Mesenchymal stem cell (in vitro differentiated cells and primary cell): Measurements from ENCODE around the gene CDA.

Source experiments
- DNase-seq: peaks from one replicate; pipeline ENCODE4 v3.0.0-alpha.2; 2013
- H2AFZ ChIP-seq: one replicate; pipeline ENCODE4 v1.6.1; 2013; ENCODE audit warnings: low read depth, mild to moderate bottlenecking, control low read depth, inconsistent platforms, low read length, moderate library complexity
- H2AK5ac ChIP-seq: 2 replicates; pipeline ENCODE4 v1.6.1; 2013; ENCODE audit warnings: low read length, moderate library complexity, mild to moderate bottlenecking, inconsistent platforms; ENCODE audit not compliant: severe bottlenecking
- H2BK120ac ChIP-seq: one replicate; pipeline ENCODE4 v1.6.1; 2013; ENCODE audit warnings: low read depth, mild to moderate bottlenecking, inconsistent platforms, low read length, moderate library complexity
- H2BK12ac ChIP-seq, 2 experiments: one replicate each; pipeline ENCODE4 v1.6.1; 2013; ENCODE audit warnings: inconsistent platforms in 2 of 2, low read length in 2 of 2, mild to moderate bottlenecking in 2 of 2, moderate library complexity in 2 of 2, control low read depth in 1 of 2
- H2BK15ac ChIP-seq: one replicate; pipeline ENCODE4 v1.6.1; 2013; ENCODE audit warnings: mild to moderate bottlenecking, low read depth, inconsistent platforms; ENCODE audit not compliant: poor library complexity, severe bottlenecking
- H2BK5ac ChIP-seq: 2 replicates; pipeline ENCODE4 v1.6.1; 2013; ENCODE audit warnings: low read depth, mild to moderate bottlenecking, low read length, control low read depth, inconsistent platforms; ENCODE audit not compliant: poor library complexity, severe bottlenecking
- H3K14ac ChIP-seq, 2 experiments: one replicate each; pipeline ENCODE4 v1.6.1; 2013; ENCODE audit warnings: inconsistent platforms in 2 of 2, low read length in 2 of 2, control low read depth in 1 of 2, mild to moderate bottlenecking in 1 of 2, moderate library complexity in 1 of 2
- H3K18ac ChIP-seq, 2 experiments: one replicate each; pipeline ENCODE4 v1.6.1; 2013; ENCODE audit warnings: inconsistent platforms in 2 of 2, low read length in 2 of 2, control low read depth in 1 of 2, low read depth in 1 of 2, mild to moderate bottlenecking in 1 of 2
- H3K23ac ChIP-seq, 2 experiments: one replicate each; pipeline ENCODE4 v1.6.1; 2013; ENCODE audit warnings: inconsistent platforms in 2 of 2, low read length in 2 of 2, mild to moderate bottlenecking in 2 of 2, moderate library complexity in 2 of 2, control low read depth in 1 of 2
- H3K27ac ChIP-seq: 2 replicates; pipeline ENCODE4 v1.5.1; 2013; ENCODE audit warnings: mild to moderate bottlenecking, moderate library complexity, low read length, control low read depth, inconsistent platforms; ENCODE audit not compliant: poor library complexity, severe bottlenecking
- H3K27me3 ChIP-seq, 2 experiments: 2 replicates each; pipeline versions ENCODE4 v1.6.1 to v1.7.0; 2013; ENCODE audit warnings: low read length in 2 of 2, mild to moderate bottlenecking in 2 of 2, moderate library complexity in 2 of 2, control low read depth in 1 of 2, inconsistent platforms in 1 of 2; ENCODE audit not compliant: control insufficient read depth in 1 of 2, insufficient read depth in 1 of 2
- H3K36me3 ChIP-seq, 2 experiments: 2 replicates each; pipeline versions ENCODE4 v1.6.1 to v1.7.0; 2013; ENCODE audit warnings: low read length in 2 of 2, control low read depth in 1 of 2, inconsistent platforms in 1 of 2, low read depth in 1 of 2, mild to moderate bottlenecking in 1 of 2; ENCODE audit not compliant: insufficient read depth in 2 of 2, control insufficient read depth in 1 of 2
- H3K4ac ChIP-seq, 2 experiments: one replicate each; pipeline ENCODE4 v1.6.1; 2013; ENCODE audit warnings: inconsistent platforms in 2 of 2, low read length in 2 of 2, mild to moderate bottlenecking in 2 of 2, moderate library complexity in 2 of 2, control low read depth in 1 of 2, low read depth in 1 of 2
- H3K4me1 ChIP-seq: 2 replicates; pipeline ENCODE4 v1.6.1; 2013; ENCODE audit warnings: low read depth, low read length, control low read depth; ENCODE audit not compliant: control insufficient read depth, insufficient read depth
- H3K4me2 ChIP-seq: 2 replicates; pipeline ENCODE4 v1.6.1; 2013; ENCODE audit warnings: low read length, mild to moderate bottlenecking, inconsistent platforms; ENCODE audit not compliant: poor library complexity, severe bottlenecking
- H3K4me3 ChIP-seq, 2 experiments: 2 replicates each; pipeline versions ENCODE4 v1.5.1 to v1.7.0; 2013; ENCODE audit warnings: low read length in 2 of 2, mild to moderate bottlenecking in 2 of 2, control low read depth in 1 of 2, low read depth in 1 of 2; ENCODE audit not compliant: insufficient read depth in 1 of 2
- H3K79me1 ChIP-seq: replicated peaks from 2 replicates; pipeline ENCODE4 v1.6.1; 2013; ENCODE audit warnings: mild to moderate bottlenecking, control low read depth, low read length, inconsistent platforms; ENCODE audit not compliant: poor library complexity, severe bottlenecking
- H3K9ac ChIP-seq: 2 replicates; pipeline ENCODE4 v1.7.0; 2013; ENCODE audit warnings: mild to moderate bottlenecking, low read length, moderate library complexity
- H3K9me3 ChIP-seq: 2 replicates; pipeline ENCODE4 v1.7.0; 2013; ENCODE audit warnings: mild to moderate bottlenecking, low read length; ENCODE audit not compliant: control insufficient read depth
- H4K8ac ChIP-seq: one replicate; pipeline ENCODE4 v1.6.1; 2013; ENCODE audit warnings: inconsistent platforms, mild to moderate bottlenecking, low read length, moderate library complexity
- H4K91ac ChIP-seq: one replicate; pipeline ENCODE4 v1.6.1; 2013; ENCODE audit warnings: mild to moderate bottlenecking, low read length, inconsistent platforms
- WGBS: methylation state at CpG from one replicate; pipeline ENCODE4 v1.1.7; 2013; ENCODE audit warnings: mixed read lengths; 5-methylcytosine and 5-hydroxymethylcytosine counted together

CDA gene

DNA sequence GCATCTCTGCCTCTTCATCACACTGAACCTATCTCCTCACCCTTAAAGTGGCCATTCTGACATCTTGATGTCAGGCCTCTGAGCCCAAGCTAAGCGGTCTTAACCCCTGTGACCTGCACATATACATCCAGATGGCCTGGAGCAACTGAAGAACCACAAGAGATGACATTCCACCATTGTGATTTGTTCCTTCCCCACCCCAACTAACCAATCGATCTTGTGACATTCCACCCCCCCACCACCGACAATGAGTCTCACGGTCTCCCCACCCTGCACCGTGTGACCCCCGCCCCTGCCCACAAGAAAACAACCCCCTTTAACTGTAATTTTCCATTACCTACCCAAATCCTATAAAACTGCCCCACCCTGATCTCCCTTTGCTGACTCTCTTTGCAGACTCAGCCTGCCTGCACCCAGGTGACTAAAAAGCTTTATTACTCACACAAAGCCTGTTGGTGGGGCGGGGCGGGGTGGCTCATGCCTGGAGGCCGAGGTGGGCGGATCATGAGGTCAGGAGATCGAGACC is 23.4 kb downstream of the CDA start:
- H3K4me2 ChIP-seq: no peak overlapping the region
- H3K4me3 ChIP-seq: no peak overlapping the region
- no peak overlapping the region for H4K91ac ChIP-seq
- H3K27ac ChIP-seq: no peak overlapping the region
- no peak overlapping the region for H3K4ac ChIP-seq
- H2BK120ac ChIP-seq: no peak overlapping the region
- no peak overlapping the region for H3K18ac ChIP-seq
- WGBS: 81% methylated on average over 11 of the region's 11 CpGs
- H2BK15ac ChIP-seq: no peak overlapping the region
- DNase-seq: no peak
- H3K79me1 ChIP-seq: no peaks in the 10 kb centered on the region
- H3K14ac ChIP-seq: no peak overlapping the region
- H3K9ac ChIP-seq: no peak overlapping the region
- no peak overlapping the region for H2BK12ac ChIP-seq
- H2BK5ac ChIP-seq: no peak overlapping the region
- no peak overlapping the region for H2AK5ac ChIP-seq
- H3K23ac ChIP-seq: no peak overlapping the region
- H4K8ac ChIP-seq: no peak overlapping the region
- H3K9me3 ChIP-seq: no peaks in the 10 kb centered on the region
- no peaks in the 10 kb centered on the region for H3K27me3 ChIP-seq
- H3K36me3 ChIP-seq: no peaks in the 10 kb centered on the region
- peaks cover 8% of the 10 kb centered on the region for H3K4me1 ChIP-seq
- H2AFZ ChIP-seq: no peak overlapping the region

DNA sequence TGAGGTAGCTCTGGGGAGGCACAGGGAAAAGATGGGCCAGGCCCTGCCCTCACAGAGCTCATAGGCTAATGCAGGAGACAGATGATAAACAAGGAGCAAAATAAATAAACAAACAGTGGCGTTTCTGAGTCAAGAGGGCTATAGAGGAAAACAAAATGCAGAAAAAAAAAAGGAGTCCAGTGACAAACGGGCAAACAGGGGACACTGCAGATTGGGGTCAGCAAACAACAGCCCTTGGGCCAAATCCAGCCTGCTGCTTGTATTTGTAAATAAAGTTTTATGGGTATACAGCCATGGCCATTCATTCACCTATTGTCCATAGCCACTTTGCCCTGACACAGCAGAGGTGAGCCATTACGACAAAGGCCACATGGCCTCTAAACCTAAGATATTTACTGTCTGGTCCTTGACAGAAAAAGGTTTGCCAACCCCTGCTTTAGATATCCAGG is 25.3 kb downstream of the CDA start:
- 24% methylated on average over 3 of the region's 3 CpGs for WGBS
- no peaks in the 10 kb centered on the region for H3K36me3 ChIP-seq

DNA sequence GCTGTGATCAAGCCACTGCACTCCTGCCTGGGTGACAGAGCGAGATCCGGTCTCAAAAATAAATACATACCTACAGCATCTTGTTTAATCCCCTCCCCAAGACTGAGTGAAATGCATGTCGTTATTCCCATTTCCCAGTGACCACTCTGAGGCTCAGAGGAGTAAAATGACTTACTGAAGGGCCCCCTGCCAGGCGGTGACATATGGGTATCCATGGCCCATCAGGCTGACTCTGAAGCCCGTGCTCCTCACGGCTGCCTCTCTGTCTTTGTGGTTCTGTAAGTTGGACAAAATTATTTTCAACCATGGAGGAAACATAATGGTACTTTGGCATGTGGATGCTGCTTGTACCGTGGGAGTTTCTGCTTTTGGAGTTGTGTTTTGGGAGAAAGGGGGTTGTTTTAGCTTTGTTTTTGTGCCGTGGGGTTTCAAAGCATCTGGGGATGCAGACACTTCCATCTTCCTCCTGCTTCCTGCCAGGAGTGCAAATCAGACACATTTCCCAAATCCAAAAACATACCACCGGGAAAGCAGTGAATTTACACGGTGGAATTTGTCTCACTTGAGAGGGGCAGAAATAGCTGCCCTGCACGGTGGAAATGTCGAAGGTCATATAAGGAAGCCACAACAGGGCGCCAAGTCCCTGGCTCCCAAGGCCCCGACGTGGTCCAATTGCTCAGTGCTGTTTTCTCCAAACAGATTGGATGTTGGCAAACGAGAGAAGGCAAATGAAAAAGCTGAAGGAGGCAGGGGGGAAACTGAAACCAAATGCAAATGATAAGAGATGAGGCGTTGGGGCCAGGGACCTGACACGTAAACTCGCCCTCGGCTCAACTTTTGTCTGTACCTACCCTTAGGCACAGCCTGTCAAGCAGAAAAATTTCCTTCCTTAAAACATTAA is 27.3 kb downstream of the CDA start:
- Histone ChIP-seq H3K4ac (no peak overlapping the region), H2AFZ (peak overlapping the region; percentile 59)

More for the DNA sequence above, 25.3 kb downstream of the CDA start:
- no peak overlapping the region for H4K8ac ChIP-seq
- H3K14ac ChIP-seq: no peak overlapping the region
- H3K18ac ChIP-seq: no peak overlapping the region
- no peak overlapping the region for H3K4me3 ChIP-seq
- no peaks in the 10 kb centered on the region for H3K9me3 ChIP-seq
- peaks cover 8% of the 10 kb centered on the region for H3K4me1 ChIP-seq
- no peak for DNase-seq
- H2BK15ac ChIP-seq: no peak overlapping the region
- no peak overlapping the region for H2BK12ac ChIP-seq
- no peak overlapping the region for H2AK5ac ChIP-seq
- H3K79me1 ChIP-seq: no peaks in the 10 kb centered on the region
- H3K23ac ChIP-seq: no peak overlapping the region
- no peak overlapping the region for H4K91ac ChIP-seq
- no peak overlapping the region for H3K9ac ChIP-seq
- H3K4me2 ChIP-seq: no peak overlapping the region
- no peak overlapping the region for H2BK5ac ChIP-seq
- no peak overlapping the region for H2AFZ ChIP-seq
- H3K27me3 ChIP-seq: peaks cover 0 to 1% of the 10 kb centered on the region in 2 experiments
- peak overlapping the region; percentile 24 for H3K27ac ChIP-seq
- H2BK120ac ChIP-seq: no peak overlapping the region
- no peak overlapping the region for H3K4ac ChIP-seq

DNA sequence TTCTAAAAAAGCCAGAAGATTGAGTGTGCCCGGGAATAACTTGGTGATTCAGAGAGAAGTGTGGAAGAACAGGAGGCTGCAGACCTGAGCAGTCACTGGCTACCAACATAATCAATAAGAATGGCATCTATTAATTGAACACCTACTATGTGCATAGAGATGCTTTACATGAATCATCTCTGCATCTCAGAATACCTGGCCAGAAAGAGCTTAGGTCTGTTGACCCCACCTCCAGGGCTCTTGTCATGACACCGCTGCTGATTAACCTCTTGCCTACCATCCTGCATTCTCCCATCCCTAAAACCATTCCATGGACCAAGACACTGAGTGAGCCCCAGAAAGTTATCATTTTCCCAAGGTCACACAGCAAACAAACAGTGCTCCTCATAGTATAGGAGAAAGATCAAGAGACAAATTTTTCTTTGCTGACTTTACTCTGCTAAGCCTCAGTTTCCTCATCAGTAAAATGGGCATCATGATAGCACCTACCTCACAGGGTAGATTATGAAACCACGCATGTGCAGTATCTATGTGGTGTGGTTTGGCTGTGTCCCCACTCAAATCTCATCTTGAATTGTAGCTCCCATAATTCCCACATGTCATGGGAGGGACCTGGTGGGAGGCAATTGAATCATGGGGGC is 28.1 kb downstream of the CDA start:
- no peak overlapping the region for H2BK120ac ChIP-seq

More for the DNA sequence above, 27.3 kb downstream of the CDA start:
- Histone ChIP-seq H3K9me3 (no peaks in the 10 kb centered on the region), H3K27me3 (peaks cover 0 to 4% of the 10 kb centered on the region in 2 experiments), H3K9ac (peak overlapping the region; percentile 38), H3K27ac (no peak overlapping the region), H2BK15ac (no peak overlapping the region), H3K4me3 (peak overlapping the region in 1 of 2 experiments; percentile 64), H2BK12ac (no peak overlapping the region), H3K79me1 (no peaks in the 10 kb centered on the region), H3K4me1 (peaks cover 8% of the 10 kb centered on the region), H3K14ac (no peak overlapping the region), H3K18ac (no peak overlapping the region), H2AK5ac (no peak overlapping the region), H3K23ac (no peak overlapping the region), H3K36me3 (no peaks in the 10 kb centered on the region), H3K4me2 (no peak overlapping the region), H2BK120ac (no peak overlapping the region), H4K91ac (no peak overlapping the region), H2BK5ac (no peak overlapping the region), H4K8ac (no peak overlapping the region)
- 77% methylated on average over 19 of the region's 20 CpGs for WGBS
- peak; percentile 18 for DNase-seq

More for the DNA sequence above, 28.1 kb downstream of the CDA start:
- 93% methylated on average over 3 of the region's 3 CpGs for WGBS
- Histone ChIP-seq H2BK5ac (no peak overlapping the region), H3K4me3 (peak overlapping the region in 1 of 2 experiments; percentile 64), H3K4ac (no peak overlapping the region), H4K8ac (no peak overlapping the region), H3K9me3 (no peaks in the 10 kb centered on the region), H3K36me3 (no peaks in the 10 kb centered on the region), H3K14ac (no peak overlapping the region), H3K27me3 (peaks cover 0 to 4% of the 10 kb centered on the region in 2 experiments), H2AFZ (no peak overlapping the region), H4K91ac (no peak overlapping the region), H3K79me1 (no peaks in the 10 kb centered on the region), H3K4me1 (peaks cover 8% of the 10 kb centered on the region), H3K27ac (no peak overlapping the region), H3K23ac (no peak overlapping the region), H3K18ac (no peak overlapping the region), H2BK15ac (no peak overlapping the region), H3K9ac (peak overlapping the region; percentile 38), H2AK5ac (no peak overlapping the region), H3K4me2 (no peak overlapping the region), H2BK12ac (no peak overlapping the region)
- no peak for DNase-seq
